Mammary epithelial cell (primary cell): ENCODE results near the gene RABL6.

Experiments
- CTCF ChIP-seq, 2 donors: IDR thresholded peaks in 1 of 2; conservative IDR thresholded peaks in 1 of 2; 2 replicates each; pipeline ENCODE4 v1.5.1; 2011 to 2012; ENCODE audit warnings: inconsistent platforms in 2 of 2, low read length in 2 of 2, mild to moderate bottlenecking in 2 of 2, control low read depth in 1 of 2, low read depth in 1 of 2; ENCODE audit not compliant: insufficient read depth in 1 of 2; ENCODE audit errors: extremely low read depth in 1 of 2
- EZH2 ChIP-seq: IDR thresholded peaks from 2 replicates; pipeline ENCODE4 v1.6.1; 2012; ENCODE audit warnings: low read length, inconsistent platforms, borderline replicate concordance

GRCh38 chr9:136865041-136865767, 57.5 kb downstream of the RABL6 start:
- TF ChIP-seq CTCF (conservative IDR thresholded peaks at IDR 0.05 in 1 of 2, IDR thresholded peaks at IDR 0.05 in 1 of 2; ENCODE audit: extremely low read depth in 1 of 2, insufficient read depth in 1 of 2, low read depth in 1 of 2, low read length in 2 of 2) = no peak
- TF ChIP-seq EZH2 = no peak
